Natural killer cell treated with Interleukin-12 subunit alpha and Interleukin-12 subunit beta and Interleukin-15 and Interleukin-18, amount 100 ng/mL, for 72 hours (primary cell): ENCODE measurements around the gene LDHAL6B. TPM values are rescaled to one million over a fixed set of nuclear protein-coding genes. Genes with fewer than 3 reads are reported as not detected.
A peak's percentile ranks its signal among the peaks of the same experiment; 100 is the strongest.
"Not testable (repeated sequence)": the region's sequence is repeated elsewhere in the genome, so short reads cannot be mapped to it uniquely, and the experiment has no call there.

Source experiments
- ATAC-seq, 2 donors: fragments of 150-1000 bp; cut with Tn5 transposase in 1 of 2; sonication (Bioruptor Pico), chemical (Tn5 transposase) in 1 of 2; 2 replicates each; pipeline ENCODE4 v1.10.0; 2021
- DNase-seq: peaks from one replicate; pipeline ENCODE4 v3.0.0; 2022; ENCODE audit warnings: low spot score
- H3K27ac Mint-ChIP-seq, 2 donors: 1 replicate in 1 of 2; 2 replicates in 1 of 2; pipeline ENCODE4 v1.8.0; 2022; ENCODE audit warnings: mixed read lengths in 2 of 2, mild to moderate bottlenecking in 1 of 2, moderate library complexity in 1 of 2
- H3K27me3 Mint-ChIP-seq, 2 donors: 1 replicate in 1 of 2; 2 replicates in 1 of 2; pipeline ENCODE4 v1.8.0; 2022; ENCODE audit warnings: mixed read lengths in 2 of 2
- H3K36me3 Mint-ChIP-seq: one replicate; pipeline ENCODE4 v1.8.0; 2022; ENCODE audit warnings: mixed read lengths
- H3K4me1 Mint-ChIP-seq, 2 donors: 1 replicate in 1 of 2; 2 replicates in 1 of 2; pipeline ENCODE4 v1.8.0; 2022; ENCODE audit warnings: low read depth in 2 of 2, mixed read lengths in 2 of 2, mild to moderate bottlenecking in 1 of 2
- H3K4me3 Mint-ChIP-seq: one replicate; pipeline ENCODE4 v1.8.0; 2022; ENCODE audit warnings: mixed read lengths
- H3K9me3 Mint-ChIP-seq: 2 replicates; pipeline ENCODE4 v1.8.0; 2022; ENCODE audit warnings: mixed read lengths
- total RNA-seq, 2 donors: library from RNA; stranded (reverse); gene quantifications; one replicate each; pipeline ENCODE4 v1.2.3, GENCODE V29; 2022

The LDHAL6B gene
- not detected for total RNA-seq

GRCh38 chr15:59206623-59207183 lies at the start of gene LDHAL6B:
TSS of gene LDHAL6B (plus strand) at chr15:59206843. CDS start at chr15:59206941, 98 bp downstream.
- no peak for ATAC-seq
- Mint-ChIP-seq H3K4me3 (no peak within 1 kb of the TSS), H3K36me3 (no peaks in the 10 kb centered on the region), H3K27ac (no peak within 1 kb of the TSS), H3K9me3 (no peaks in the 10 kb centered on the region), H3K27me3 (peaks cover 0 to 2% of the 10 kb centered on the region in 2 donors), H3K4me1 (peaks cover 0 to 3% of the 10 kb centered on the region in 2 donors)
- DNase-seq = no peak

DNA sequence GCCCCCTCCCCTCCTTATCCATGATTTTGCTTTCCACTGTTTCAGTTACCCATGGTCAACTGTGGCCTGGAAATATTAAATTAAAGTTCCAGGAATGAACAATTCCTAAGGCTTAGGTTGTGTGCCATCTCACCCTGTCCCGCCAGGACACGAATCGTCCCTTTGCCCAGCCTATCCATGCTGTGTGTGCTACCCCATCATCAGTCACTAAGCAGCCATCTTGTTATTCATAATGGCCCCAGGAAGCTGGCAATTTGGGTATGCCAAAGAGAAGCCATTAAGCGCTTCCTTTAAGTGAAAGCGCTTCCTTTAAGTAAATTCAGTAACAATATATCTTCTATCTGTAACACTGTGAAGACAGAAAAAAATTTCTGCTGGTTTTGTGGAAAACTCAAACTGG lies 49.2 kb upstream of the LDHAL6B start:
- H3K4me3 Mint-ChIP-seq = no peak overlapping the region
- no peaks in the 10 kb centered on the region for H3K4me1 Mint-ChIP-seq
- H3K36me3 Mint-ChIP-seq = no peaks in the 10 kb centered on the region

DNA sequence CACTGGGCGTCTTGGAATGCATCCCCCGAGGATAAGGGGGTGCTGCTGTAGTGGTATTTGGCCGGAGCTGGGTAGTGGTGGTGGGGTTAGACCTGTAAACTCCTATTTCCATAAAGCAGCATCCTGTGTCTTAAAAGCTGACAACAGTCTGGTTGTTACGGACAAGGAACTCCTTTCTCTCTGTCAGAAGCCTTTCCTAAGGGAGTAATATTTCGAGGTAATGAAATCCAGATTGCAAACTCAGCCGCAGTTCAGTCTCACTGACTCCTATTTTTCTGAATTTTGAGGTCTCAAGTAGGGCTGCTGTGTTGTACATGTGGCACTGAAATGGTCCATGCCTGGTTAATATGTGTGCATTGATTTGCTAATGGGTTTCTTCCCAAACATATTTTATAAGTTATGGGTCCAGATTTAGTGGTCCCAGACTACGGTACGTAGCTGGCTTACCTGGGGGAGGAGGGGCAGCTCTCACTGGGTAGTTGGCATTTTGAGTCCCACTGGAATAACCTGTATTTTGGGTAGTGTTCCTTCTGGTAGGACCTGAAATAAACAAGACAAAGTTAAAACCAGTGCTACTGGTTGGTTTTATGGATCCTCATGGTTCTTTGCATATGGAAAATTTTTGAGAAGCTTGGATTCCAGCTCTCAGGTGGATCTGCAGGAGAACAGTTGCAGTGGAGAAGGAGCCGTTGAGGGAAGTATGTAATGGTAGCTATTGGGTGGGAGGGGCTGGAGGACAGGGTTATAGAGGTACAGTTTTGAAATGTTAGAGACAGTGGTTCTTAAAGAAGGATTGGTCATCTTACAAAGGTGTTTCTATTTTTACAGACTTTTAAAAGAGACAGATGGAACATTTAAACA lies 48.6 kb upstream of the LDHAL6B start:
- no peak for DNase-seq
- Mint-ChIP-seq H3K36me3 (no peaks in the 10 kb centered on the region), H3K27ac (no peak overlapping the region), H3K4me1 (no peaks in the 10 kb centered on the region), H3K9me3 (no peaks in the 10 kb centered on the region), H3K27me3 (no peaks in the 10 kb centered on the region), H3K4me3 (no peak overlapping the region)
- ATAC-seq = no peak

More for the DNA sequence above, 49.2 kb upstream of the LDHAL6B start:
- ATAC-seq (no peak), DNase-seq (no peak)
- Mint-ChIP-seq H3K27ac (no peak overlapping the region), H3K9me3 (no peaks in the 10 kb centered on the region), H3K27me3 (no peaks in the 10 kb centered on the region)

GRCh38 chr15:59158701-59159034 lies 48.0 kb upstream of the LDHAL6B start:
- no peak overlapping the region for H3K4me3 Mint-ChIP-seq
- ATAC-seq (no peak), DNase-seq (no peak)
- H3K9me3 Mint-ChIP-seq = no peaks in the 10 kb centered on the region
- H3K27me3 Mint-ChIP-seq = no peaks in the 10 kb centered on the region
- H3K36me3 Mint-ChIP-seq = no peaks in the 10 kb centered on the region
- no peaks in the 10 kb centered on the region for H3K4me1 Mint-ChIP-seq
- no peak overlapping the region for H3K27ac Mint-ChIP-seq

GRCh38 chr15:59159210-59159609 lies 47.4 kb upstream of the LDHAL6B start:
- Mint-ChIP-seq H3K27me3 (no peaks in the 10 kb centered on the region), H3K9me3 (no peaks in the 10 kb centered on the region), H3K4me1 (no peaks in the 10 kb centered on the region), H3K4me3 (no peak overlapping the region), H3K36me3 (no peaks in the 10 kb centered on the region), H3K27ac (no peak overlapping the region)
- DNase-seq (no peak), ATAC-seq (no peak)

DNA sequence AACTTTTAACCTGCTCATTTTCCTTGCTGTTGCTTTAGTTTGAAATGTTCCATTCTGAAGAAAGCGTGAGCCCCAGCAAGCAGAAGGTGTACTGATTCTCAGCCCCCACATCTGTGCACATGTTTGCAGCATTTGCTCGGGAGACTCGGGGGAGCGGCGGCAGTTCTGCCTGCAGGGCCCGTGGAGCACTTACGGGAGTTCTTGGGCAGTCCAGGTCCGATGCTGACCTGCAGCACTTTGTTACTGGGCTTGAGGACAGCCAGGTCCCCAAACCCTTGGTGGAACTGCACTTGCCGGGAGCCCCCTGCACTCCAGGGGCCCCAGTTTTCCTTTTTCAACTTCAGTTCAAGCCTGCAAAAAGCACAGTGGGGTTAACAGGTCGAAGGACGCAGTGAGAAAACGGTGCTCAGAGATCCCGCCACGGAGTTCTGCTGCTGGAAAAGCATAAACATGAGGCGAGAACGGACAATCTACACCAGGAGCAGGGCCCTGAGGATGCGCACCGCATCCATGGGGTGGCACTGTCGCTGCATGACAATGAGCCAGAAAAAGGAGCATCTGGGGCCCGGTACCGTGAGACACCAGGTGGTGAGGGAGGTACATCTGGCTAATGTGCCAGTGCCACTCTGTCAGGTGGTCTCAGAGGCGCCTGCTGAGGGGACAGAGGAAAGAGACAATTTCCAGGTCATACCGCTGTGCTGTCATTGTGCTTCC lies 45.6 kb upstream of the LDHAL6B start:
- H3K36me3 Mint-ChIP-seq = no peaks in the 10 kb centered on the region
- no peak overlapping the region for H3K4me3 Mint-ChIP-seq
- H3K9me3 Mint-ChIP-seq = no peaks in the 10 kb centered on the region
- H3K4me1 Mint-ChIP-seq = no peaks in the 10 kb centered on the region
- no peak overlapping the region for H3K27ac Mint-ChIP-seq
- H3K27me3 Mint-ChIP-seq = no peaks in the 10 kb centered on the region
- ATAC-seq = no peak
- DNase-seq = no peak

DNA sequence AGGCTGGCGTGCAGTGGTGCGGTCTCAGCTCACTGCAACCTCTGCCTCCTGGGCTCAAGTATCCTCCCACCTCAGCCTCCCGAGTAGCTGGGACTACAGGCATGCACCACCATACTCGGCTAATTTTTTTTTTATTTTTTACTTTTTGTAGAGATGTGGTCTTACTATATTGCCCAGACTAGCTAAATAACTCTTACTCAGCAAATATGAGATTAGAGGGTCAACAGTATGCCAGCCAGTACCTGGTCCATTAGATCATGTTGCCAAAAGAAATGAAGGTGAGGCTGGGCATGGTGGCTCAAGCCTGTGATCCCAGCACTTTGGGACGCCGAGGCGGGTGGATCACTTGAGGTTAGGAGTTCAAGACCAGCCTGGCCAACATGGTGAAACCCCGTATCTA lies 44.6 kb upstream of the LDHAL6B start:
- not testable (repeated sequence) for ATAC-seq, H3K27me3 Mint-ChIP-seq, H3K27ac Mint-ChIP-seq, H3K4me3 Mint-ChIP-seq, H3K36me3 Mint-ChIP-seq, H3K9me3 Mint-ChIP-seq, DNase-seq, H3K4me1 Mint-ChIP-seq

GRCh38 chr15:59165726-59166125 lies 40.9 kb upstream of the LDHAL6B start:
- H3K27ac Mint-ChIP-seq = no peak overlapping the region
- ATAC-seq = no peak
- no peak for DNase-seq
- no peaks in the 10 kb centered on the region for H3K27me3 Mint-ChIP-seq
- no peak overlapping the region for H3K4me3 Mint-ChIP-seq
- no peaks in the 10 kb centered on the region for H3K9me3 Mint-ChIP-seq
- H3K36me3 Mint-ChIP-seq = no peaks in the 10 kb centered on the region
- peaks cover 9 to 13% of the 10 kb centered on the region in 2 donors for H3K4me1 Mint-ChIP-seq

- Mint-ChIP-seq H3K27ac (no peak overlapping the region), H3K27me3 (no peaks in the 10 kb centered on the region), H3K9me3 (no peaks in the 10 kb centered on the region)
Observed at GRCh38 chr15:59166166-59166565, 40.5 kb upstream of the LDHAL6B start.

DNA sequence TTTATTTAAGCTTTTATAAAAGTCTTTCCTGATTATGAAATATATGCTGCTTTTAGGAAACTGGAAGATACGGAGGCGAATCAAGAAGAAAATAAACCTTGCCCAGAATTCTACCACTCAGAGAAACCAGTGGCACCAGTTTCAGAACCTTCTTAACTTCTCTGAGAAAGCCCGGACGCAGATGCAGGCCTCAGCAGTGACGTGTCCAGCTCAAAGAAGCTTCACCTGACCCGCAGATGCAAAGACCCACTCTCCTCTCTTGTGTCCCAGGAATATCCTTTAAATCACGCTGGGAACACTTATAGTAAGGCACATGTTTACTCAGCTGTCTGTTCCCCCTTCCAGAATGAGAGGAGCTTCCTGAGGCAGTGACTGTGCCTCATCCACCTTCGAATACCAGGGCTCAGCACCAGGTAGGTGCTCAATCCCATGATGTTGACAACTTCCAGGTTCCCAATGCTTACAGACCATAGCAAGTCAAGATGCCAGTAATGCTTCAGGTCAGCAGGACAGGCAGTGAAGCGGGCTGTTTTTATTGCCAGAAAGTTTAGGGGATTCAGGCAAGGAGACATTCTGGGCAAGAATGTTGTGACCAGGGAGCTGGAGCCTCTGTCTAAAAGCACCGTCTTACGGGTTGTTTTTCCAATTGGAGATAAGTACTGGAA lies 39.9 kb upstream of the LDHAL6B start:
- H3K4me1 Mint-ChIP-seq = peaks cover 9 to 15% of the 10 kb centered on the region in 2 donors
- no peak overlapping the region for H3K4me3 Mint-ChIP-seq
- H3K36me3 Mint-ChIP-seq = no peaks in the 10 kb centered on the region
- ATAC-seq (no peak), DNase-seq (no peak)
- H3K9me3 Mint-ChIP-seq = no peaks in the 10 kb centered on the region
- H3K27ac Mint-ChIP-seq = no peak overlapping the region
- H3K27me3 Mint-ChIP-seq = no peaks in the 10 kb centered on the region

More at GRCh38 chr15:59166166-59166565, 40.5 kb upstream of the LDHAL6B start:
- Mint-ChIP-seq H3K4me3 (no peak overlapping the region), H3K4me1 (peaks cover 9 to 15% of the 10 kb centered on the region in 2 donors), H3K36me3 (no peaks in the 10 kb centered on the region)
- no peak for ATAC-seq
- DNase-seq = no peak

- Mint-ChIP-seq H3K4me3 (no peak overlapping the region), H3K27ac (no peak overlapping the region), H3K4me1 (peaks cover 9 to 15% of the 10 kb centered on the region in 2 donors), H3K27me3 (no peaks in the 10 kb centered on the region), H3K36me3 (no peaks in the 10 kb centered on the region), H3K9me3 (no peaks in the 10 kb centered on the region)
- DNase-seq (no peak), ATAC-seq (no peak)
Observed at GRCh38 chr15:59168536-59168935, 38.1 kb upstream of the LDHAL6B start.

DNA sequence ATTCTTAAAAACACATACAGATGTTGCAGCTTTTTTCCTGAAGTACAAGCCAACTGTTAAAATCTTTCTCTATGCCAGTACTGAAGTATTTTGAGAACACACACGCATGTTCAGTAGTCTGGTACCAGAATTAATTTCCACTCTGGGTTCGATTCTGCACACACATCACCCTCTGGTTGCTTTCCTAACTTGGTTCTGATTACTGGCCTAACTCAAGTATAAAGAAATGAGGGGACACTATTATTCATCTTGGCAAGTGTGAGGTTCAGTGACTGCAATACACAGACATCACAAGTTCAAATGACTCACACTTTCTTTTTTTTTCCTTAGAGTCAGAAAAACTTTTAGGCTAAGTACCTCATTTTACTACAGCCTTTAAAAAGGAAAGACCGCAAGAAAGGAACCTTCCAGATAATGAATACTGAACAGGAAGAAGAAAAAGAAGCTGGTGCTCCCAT lies 37.4 kb upstream of the LDHAL6B start:
- DNase-seq (no peak), ATAC-seq (no peak)
- peak overlapping the region in 1 of 2 donors; percentile 71 for H3K27ac Mint-ChIP-seq
- no peaks in the 10 kb centered on the region for H3K36me3 Mint-ChIP-seq
- peaks cover 9 to 15% of the 10 kb centered on the region in 2 donors for H3K4me1 Mint-ChIP-seq
- no peak overlapping the region for H3K4me3 Mint-ChIP-seq
- H3K9me3 Mint-ChIP-seq = no peaks in the 10 kb centered on the region
- H3K27me3 Mint-ChIP-seq = peaks cover 0 to 2% of the 10 kb centered on the region in 2 donors

GRCh38 chr15:59170295-59171066 lies 36.2 kb upstream of the LDHAL6B start:
- H3K27ac Mint-ChIP-seq = no peak overlapping the region

More at GRCh38 chr15:59170295-59171066, 36.2 kb upstream of the LDHAL6B start:
- no peaks in the 10 kb centered on the region for H3K36me3 Mint-ChIP-seq
- no peak for DNase-seq
- H3K4me1 Mint-ChIP-seq = peaks cover 9 to 15% of the 10 kb centered on the region in 2 donors
- ATAC-seq = peak; percentile 31 to 48
- peaks cover 2 to 5% of the 10 kb centered on the region in 2 donors for H3K27me3 Mint-ChIP-seq
- H3K9me3 Mint-ChIP-seq = no peaks in the 10 kb centered on the region
- H3K4me3 Mint-ChIP-seq = no peak overlapping the region
